DND-41 (cell line): ENCODE results near the gene FRY.

ENCODE experiments used
- CTCF ChIP-seq: IDR thresholded peaks from 2 replicates; pipeline ENCODE4 v1.5.1; 2012; ENCODE audit warnings: borderline replicate concordance, low read length, moderate library complexity, mild to moderate bottlenecking; ENCODE audit not compliant: poor library complexity, severe bottlenecking; ENCODE audit errors: extremely low read depth
- EZH2 ChIP-seq: IDR thresholded peaks from 3 replicates; pipeline ENCODE4 v1.6.1; 2012; ENCODE audit warnings: borderline replicate concordance, low read depth, mild to moderate bottlenecking, moderate library complexity, low read length, inconsistent platforms; ENCODE audit not compliant: severe bottlenecking

GRCh38 chr13:32213626-32214025 is 182.1 kb downstream of the FRY start:
- TF ChIP-seq CTCF = no peak
- no peak for TF ChIP-seq EZH2
